HEK293T (cell line): ENCODE data around the gene CLCN1.

Source experiments
- CTCF ChIA-PET: fragments of 350-600 bp; formaldehyde crosslinking; extraction: SDS; loops from one replicate; lab custom pipeline; 2021; ENCODE audit warnings: antibody characterized with exemption, inconsistent platforms; lab: Yijun Ruan, JAX
- POLR2A ChIA-PET: fragments of 350-600 bp; formaldehyde crosslinking; extraction: SDS; loops from one replicate; lab custom pipeline; 2020; ENCODE audit warnings: antibody characterized with exemption, inconsistent platforms; lab: Yijun Ruan, JAX
- DNase-seq: peaks from one replicate; pipeline ENCODE4 v3.0.0; 2012; ENCODE audit warnings: mixed read lengths; ENCODE audit errors: extremely low spot score
- ARNT ChIP-seq: fragments of 450-650 bp; IDR thresholded peaks from 2 replicates; pipeline ENCODE4 v1.6.1; 2017; ENCODE audit warnings: mild to moderate bottlenecking
- BHLHE40 ChIP-seq: fragments of 450-650 bp; IDR thresholded peaks from 2 replicates; pipeline ENCODE4 v1.6.1; 2016; ENCODE audit warnings: mild to moderate bottlenecking, moderate library complexity, borderline replicate concordance
- CTBP1 ChIP-seq: fragments of 450-650 bp; IDR thresholded peaks from 2 replicates; pipeline ENCODE4 v1.6.1; 2016; ENCODE audit warnings: borderline replicate concordance
- ELF4 ChIP-seq: fragments of 450-650 bp; IDR thresholded peaks from 2 replicates; pipeline ENCODE4 v1.6.1; 2017; ENCODE audit warnings: antibody characterized with exemption
- FOXA1 ChIP-seq: fragments of 450-650 bp; IDR thresholded peaks from 2 replicates; pipeline ENCODE4 v1.6.1; 2016; ENCODE audit warnings: mild to moderate bottlenecking
- FOXK2 ChIP-seq: fragments of 450-650 bp; IDR thresholded peaks from 2 replicates; pipeline ENCODE4 v1.6.1; 2016; ENCODE audit warnings: mild to moderate bottlenecking
- FOXM1 ChIP-seq: fragments of 450-650 bp; IDR thresholded peaks from 2 replicates; pipeline ENCODE4 v1.6.1; 2017; ENCODE audit warnings: mild to moderate bottlenecking, borderline replicate concordance
- HDGF ChIP-seq: fragments of 450-650 bp; IDR thresholded peaks from 2 replicates; pipeline ENCODE4 v1.6.1; 2017; ENCODE audit warnings: antibody characterized with exemption, borderline replicate concordance
- L3MBTL2 ChIP-seq: fragments of 450-650 bp; conservative IDR thresholded peaks from 2 replicates; pipeline ENCODE4 v1.6.1; 2016; ENCODE audit warnings: mild to moderate bottlenecking
- LEF1 ChIP-seq: fragments of 450-650 bp; IDR thresholded peaks from 2 replicates; pipeline ENCODE4 v1.6.1; 2017; ENCODE audit warnings: mild to moderate bottlenecking, borderline replicate concordance
- NFRKB ChIP-seq: fragments of 450-650 bp; IDR thresholded peaks from 2 replicates; pipeline ENCODE4 v1.6.1; 2016; ENCODE audit warnings: mild to moderate bottlenecking, moderate library complexity
- PKNOX1 ChIP-seq: fragments of 450-650 bp; IDR thresholded peaks from 2 replicates; pipeline ENCODE4 v1.6.1; 2016
- SP1 ChIP-seq: fragments of 450-650 bp; IDR thresholded peaks from 2 replicates; pipeline ENCODE4 v1.6.1; 2017
- SUZ12 ChIP-seq: fragments of 450-650 bp; IDR thresholded peaks from 2 replicates; pipeline ENCODE4 v1.6.1; 2016; ENCODE audit warnings: mild to moderate bottlenecking
- TARDBP ChIP-seq: fragments of 450-650 bp; IDR thresholded peaks from 2 replicates; pipeline ENCODE4 v1.6.1; 2016
- ZNF384 ChIP-seq: fragments of 450-650 bp; IDR thresholded peaks from 2 replicates; pipeline ENCODE4 v1.6.1; 2016

CLCN1 gene

GRCh38 chr7:143396182-143396581 is 80.3 kb downstream of the CLCN1 start:
- POLR2A ChIA-PET: interaction anchor here (1.3 kb wide), 1 partner anchor 14 kb away, joined by 5 read pairs; no protein-coding TSS in a partner anchor
- CTCF ChIA-PET: no interaction called here
- DNase-seq: no peak
- TF ChIP-seq ARNT (no peak), HDGF (no peak), SP1 (no peak), PKNOX1 (no peak), BHLHE40 (no peak), ZNF384 (no peak), L3MBTL2 (no peak), NFRKB (no peak), TARDBP (no peak), FOXK2 (no peak), FOXA1 (no peak), ELF4 (no peak), SUZ12 (no peak), FOXM1 (no peak), LEF1 (no peak), CTBP1 (no peak)

GRCh38 chr7:143396625-143397556 is 81.0 kb downstream of the CLCN1 start:
- TF ChIP-seq TARDBP (no peak), HDGF (no peak), CTBP1 (no peak), ARNT (no peak), PKNOX1 (no peak), L3MBTL2 (no peak), FOXA1 (no peak), NFRKB (no peak), BHLHE40 (no peak), SP1 (no peak), SUZ12 (no peak), FOXK2 (no peak), FOXM1 (no peak), ZNF384 (no peak)
- POLR2A ChIA-PET: interaction anchor here (1.5 kb wide), 1 partner anchor 12 kb away, joined by 6 read pairs; no protein-coding TSS in a partner anchor
- CTCF ChIA-PET: no interaction called here
- DNase-seq: no peak

GRCh38 chr7:143397710-143398530 is 82.0 kb downstream of the CLCN1 start:
- ChIA-PET CTCF (interaction anchor here (0.6 kb wide), 1 partner anchor 70 kb away, joined by 3 read pairs; no protein-coding TSS in a partner anchor), POLR2A (interaction anchor here (1.5 kb wide), 1 partner anchor 13 kb away, joined by 6 read pairs; no protein-coding TSS in a partner anchor)
- no peak for DNase-seq
- TF ChIP-seq ZNF384 (no peak), FOXK2 (no peak), TARDBP (no peak), SP1 (no peak)

- CTCF ChIA-PET: interaction anchor here (0.6 kb wide), 1 partner anchor 71 kb away, joined by 3 read pairs; no protein-coding TSS in a partner anchor
These were observed 82.7 kb downstream of the CLCN1 start for GRCh38 chr7:143398616-143399015.

More at GRCh38 chr7:143398616-143399015, 82.7 kb downstream of the CLCN1 start:
- POLR2A ChIA-PET: interaction anchor here (1.5 kb wide), 1 partner anchor 14 kb away, joined by 6 read pairs; no protein-coding TSS in a partner anchor
- DNase-seq: no peak
- TF ChIP-seq HDGF (no peak), L3MBTL2 (no peak), SP1 (no peak), ARNT (no peak), LEF1 (no peak), ELF4 (no peak), ZNF384 (no peak), CTBP1 (no peak), FOXA1 (no peak), BHLHE40 (no peak), PKNOX1 (no peak), TARDBP (no peak), FOXK2 (no peak), FOXM1 (no peak), NFRKB (no peak), SUZ12 (no peak)
